Body of pancreas (tissue), 4 donors: ENCODE measurements around the gene AMN1.
"Not testable (repeated sequence)": the region's sequence is repeated elsewhere in the genome, so short reads cannot be mapped to it uniquely, and the experiment has no call there.

ENCODE experiments used
- POLR2A ChIP-seq, 3 donors: fragments of 450-650 bp; IDR thresholded peaks; one replicate each; pipeline ENCODE4 v1.6.1; 2016; ENCODE audit warnings: antibody characterized with exemption in 3 of 3, mild to moderate bottlenecking in 2 of 3
- TF ChIP-seq, protein P1 (sequence below), 7 experiments: fragments of 450-650 bp in 4 of 7; fragments of 200-600 bp in 3 of 7; sonication (generic) in 3 of 7; IDR thresholded peaks; one replicate each; pipeline ENCODE4 v1.5.1; 2016 to 2019; ENCODE audit warnings: antibody characterized with exemption in 7 of 7

DNA sequence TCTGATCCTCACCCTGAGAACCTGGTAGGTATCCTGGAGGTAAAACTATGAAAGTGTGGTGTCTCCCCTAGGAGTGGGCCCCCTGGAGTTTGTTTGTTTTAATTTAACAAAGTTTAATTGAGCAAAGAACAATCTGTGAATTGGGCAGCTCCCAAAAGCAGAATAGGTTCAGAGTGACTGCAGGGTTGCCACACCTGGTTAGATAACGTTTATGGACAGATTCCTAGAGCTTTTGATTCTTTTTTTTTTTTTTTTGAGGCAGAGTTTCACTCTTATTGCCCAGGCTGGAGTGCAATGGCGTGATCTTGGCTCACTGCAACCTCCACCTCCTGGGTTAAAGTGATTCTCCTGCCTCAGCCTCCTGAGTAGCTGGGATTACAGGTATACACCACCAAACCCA lies 59.2 kb downstream of the AMN1 start:
- TF ChIP-seq, protein P1, sequence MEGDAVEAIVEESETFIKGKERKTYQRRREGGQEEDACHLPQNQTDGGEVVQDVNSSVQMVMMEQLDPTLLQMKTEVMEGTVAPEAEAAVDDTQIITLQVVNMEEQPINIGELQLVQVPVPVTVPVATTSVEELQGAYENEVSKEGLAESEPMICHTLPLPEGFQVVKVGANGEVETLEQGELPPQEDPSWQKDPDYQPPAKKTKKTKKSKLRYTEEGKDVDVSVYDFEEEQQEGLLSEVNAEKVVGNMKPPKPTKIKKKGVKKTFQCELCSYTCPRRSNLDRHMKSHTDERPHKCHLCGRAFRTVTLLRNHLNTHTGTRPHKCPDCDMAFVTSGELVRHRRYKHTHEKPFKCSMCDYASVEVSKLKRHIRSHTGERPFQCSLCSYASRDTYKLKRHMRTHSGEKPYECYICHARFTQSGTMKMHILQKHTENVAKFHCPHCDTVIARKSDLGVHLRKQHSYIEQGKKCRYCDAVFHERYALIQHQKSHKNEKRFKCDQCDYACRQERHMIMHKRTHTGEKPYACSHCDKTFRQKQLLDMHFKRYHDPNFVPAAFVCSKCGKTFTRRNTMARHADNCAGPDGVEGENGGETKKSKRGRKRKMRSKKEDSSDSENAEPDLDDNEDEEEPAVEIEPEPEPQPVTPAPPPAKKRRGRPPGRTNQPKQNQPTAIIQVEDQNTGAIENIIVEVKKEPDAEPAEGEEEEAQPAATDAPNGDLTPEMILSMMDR (IDR thresholded peaks at IDR 0.05), result not testable (repeated sequence)
- TF ChIP-seq POLR2A (IDR thresholded peaks at IDR 0.05), result not testable (repeated sequence)
